ENCODE data around the gene DLG2. TPM values are rescaled to one million over a fixed set of nuclear protein-coding genes. Genes with fewer than 3 reads are reported as not detected.

DLG2 gene
- total and polyA plus RNA-seq, 7 donors, result 0.23 to 5.3 (median 3.4) TPM

DNA sequence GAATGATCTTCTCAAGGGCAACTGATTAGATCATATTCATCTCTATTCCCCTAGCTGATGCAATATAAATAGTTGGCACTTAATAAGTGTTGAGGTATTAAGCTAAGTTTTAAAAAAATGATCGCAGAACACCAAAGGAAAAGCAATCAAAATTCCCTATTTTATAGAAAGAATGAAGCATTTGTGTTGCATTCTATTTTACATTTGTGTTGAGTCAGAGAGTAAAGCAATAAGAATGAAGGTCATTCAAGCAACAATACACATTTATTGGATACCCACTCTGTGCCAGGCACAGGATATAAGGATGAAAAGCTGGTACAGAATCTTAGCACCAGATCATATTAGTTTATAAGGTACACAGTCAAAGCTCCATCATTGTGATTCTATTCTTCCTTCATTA is 1654.6 kb downstream of the DLG2 start:
- TF ChIP-seq, protein P1, sequence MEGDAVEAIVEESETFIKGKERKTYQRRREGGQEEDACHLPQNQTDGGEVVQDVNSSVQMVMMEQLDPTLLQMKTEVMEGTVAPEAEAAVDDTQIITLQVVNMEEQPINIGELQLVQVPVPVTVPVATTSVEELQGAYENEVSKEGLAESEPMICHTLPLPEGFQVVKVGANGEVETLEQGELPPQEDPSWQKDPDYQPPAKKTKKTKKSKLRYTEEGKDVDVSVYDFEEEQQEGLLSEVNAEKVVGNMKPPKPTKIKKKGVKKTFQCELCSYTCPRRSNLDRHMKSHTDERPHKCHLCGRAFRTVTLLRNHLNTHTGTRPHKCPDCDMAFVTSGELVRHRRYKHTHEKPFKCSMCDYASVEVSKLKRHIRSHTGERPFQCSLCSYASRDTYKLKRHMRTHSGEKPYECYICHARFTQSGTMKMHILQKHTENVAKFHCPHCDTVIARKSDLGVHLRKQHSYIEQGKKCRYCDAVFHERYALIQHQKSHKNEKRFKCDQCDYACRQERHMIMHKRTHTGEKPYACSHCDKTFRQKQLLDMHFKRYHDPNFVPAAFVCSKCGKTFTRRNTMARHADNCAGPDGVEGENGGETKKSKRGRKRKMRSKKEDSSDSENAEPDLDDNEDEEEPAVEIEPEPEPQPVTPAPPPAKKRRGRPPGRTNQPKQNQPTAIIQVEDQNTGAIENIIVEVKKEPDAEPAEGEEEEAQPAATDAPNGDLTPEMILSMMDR (IDR thresholded peaks at IDR 0.05), result no peak
- no peak for DNase-seq
- no peak for ATAC-seq
- no peaks in the 10 kb centered on the region for H3K4me1 ChIP-seq
- H3K27me3 ChIP-seq (ENCODE audit: insufficient read depth in 3 of 3, low read length in 2 of 3), result no peaks in the 10 kb centered on the region
- 97 to 98% (median 97%) methylated on average over 1 of the region's 1 CpG for WGBS, 3 donors
- no peak overlapping the region for H3K4me3 ChIP-seq
- intact Hi-C loops (cut with DNase I), result no loop called here
- H3K27ac ChIP-seq, result no peak overlapping the region
- no peaks in the 10 kb centered on the region for H3K36me3 ChIP-seq (ENCODE audit: insufficient read depth in 1 of 2, low read depth in 1 of 2)
- no peaks in the 10 kb centered on the region for H3K9me3 ChIP-seq

DNA sequence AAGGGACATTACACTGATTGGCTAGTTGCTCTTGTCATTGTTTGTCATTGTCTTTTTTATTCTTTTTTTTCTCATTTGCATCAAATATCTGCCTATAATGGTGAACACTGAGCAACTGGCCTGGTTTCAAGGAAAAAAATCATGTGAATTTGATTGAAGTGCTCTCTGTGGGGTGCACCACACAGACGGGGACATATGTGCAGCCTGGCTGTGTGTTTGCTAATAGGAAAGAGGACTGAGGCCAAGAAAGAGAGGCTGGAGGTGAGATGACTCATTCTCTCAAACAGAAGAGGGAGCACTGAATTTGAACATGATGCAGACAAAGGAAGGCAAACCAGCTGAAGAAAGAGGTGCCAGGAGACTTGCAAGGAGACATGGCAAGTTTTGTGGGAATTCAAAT is 1656.1 kb downstream of the DLG2 start:
- H3K27me3 ChIP-seq (ENCODE audit: insufficient read depth in 3 of 3, low read length in 2 of 3), result no peaks in the 10 kb centered on the region
- H3K4me1 ChIP-seq, result no peaks in the 10 kb centered on the region
- DNase-seq (no peak), ATAC-seq (no peak)
- WGBS, 3 donors, result 18 to 30% (median 22%) methylated on average over 1 of the region's 1 CpG
- H3K36me3 ChIP-seq (ENCODE audit: insufficient read depth in 1 of 2, low read depth in 1 of 2), result no peaks in the 10 kb centered on the region
- intact Hi-C loops (cut with DNase I), result no loop called here
- no peak overlapping the region for H3K27ac ChIP-seq
- TF ChIP-seq, protein P1 (IDR thresholded peaks at IDR 0.05), result no peak
- H3K4me3 ChIP-seq, result no peak overlapping the region
- no peaks in the 10 kb centered on the region for H3K9me3 ChIP-seq

DNA sequence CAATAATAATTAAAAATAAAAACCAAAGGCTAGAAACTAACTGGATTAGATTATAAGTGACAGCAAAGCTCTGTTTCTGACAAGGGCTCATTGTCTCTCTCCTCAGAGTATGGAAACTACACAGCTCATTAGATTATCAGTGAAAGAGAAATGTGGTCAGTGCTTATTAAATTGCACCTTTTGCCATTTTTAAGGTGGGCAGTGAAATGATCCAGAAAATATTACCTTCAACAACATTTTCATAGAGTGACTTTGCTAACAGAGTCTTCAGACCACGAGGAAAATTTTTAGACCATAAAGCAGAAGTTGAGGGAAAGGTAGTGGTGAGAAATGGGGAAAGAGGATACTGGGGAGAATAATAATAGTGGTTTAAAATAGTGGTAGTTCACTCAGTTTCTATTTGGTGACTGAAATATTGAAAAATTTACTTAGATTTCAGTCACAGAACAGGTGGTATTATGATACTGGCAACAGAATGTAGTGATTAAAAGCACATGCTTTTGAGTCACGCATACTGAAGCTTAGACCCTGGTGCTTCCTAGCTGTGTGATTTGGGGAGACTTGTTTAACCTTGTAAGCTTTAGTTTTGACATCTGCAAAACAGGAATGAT is 1657.0 kb downstream of the DLG2 start:
- H3K27me3 ChIP-seq (ENCODE audit: insufficient read depth in 3 of 3, low read length in 2 of 3), result no peaks in the 10 kb centered on the region
- intact Hi-C loops (cut with DNase I), result no loop called here
- no peaks in the 10 kb centered on the region for H3K9me3 ChIP-seq
- H3K36me3 ChIP-seq (ENCODE audit: insufficient read depth in 1 of 2, low read depth in 1 of 2), result no peaks in the 10 kb centered on the region
- DNase-seq, result no peak
- H3K27ac ChIP-seq, result no peak overlapping the region
- 66 to 80% (median 78%) methylated on average over 2 of the region's 2 CpGs for WGBS, 3 donors
- H3K4me3 ChIP-seq, result no peak overlapping the region
- H3K4me1 ChIP-seq, result no peaks in the 10 kb centered on the region
- no peak for ATAC-seq
- TF ChIP-seq, protein P1 (IDR thresholded peaks at IDR 0.05), result no peak

DNA sequence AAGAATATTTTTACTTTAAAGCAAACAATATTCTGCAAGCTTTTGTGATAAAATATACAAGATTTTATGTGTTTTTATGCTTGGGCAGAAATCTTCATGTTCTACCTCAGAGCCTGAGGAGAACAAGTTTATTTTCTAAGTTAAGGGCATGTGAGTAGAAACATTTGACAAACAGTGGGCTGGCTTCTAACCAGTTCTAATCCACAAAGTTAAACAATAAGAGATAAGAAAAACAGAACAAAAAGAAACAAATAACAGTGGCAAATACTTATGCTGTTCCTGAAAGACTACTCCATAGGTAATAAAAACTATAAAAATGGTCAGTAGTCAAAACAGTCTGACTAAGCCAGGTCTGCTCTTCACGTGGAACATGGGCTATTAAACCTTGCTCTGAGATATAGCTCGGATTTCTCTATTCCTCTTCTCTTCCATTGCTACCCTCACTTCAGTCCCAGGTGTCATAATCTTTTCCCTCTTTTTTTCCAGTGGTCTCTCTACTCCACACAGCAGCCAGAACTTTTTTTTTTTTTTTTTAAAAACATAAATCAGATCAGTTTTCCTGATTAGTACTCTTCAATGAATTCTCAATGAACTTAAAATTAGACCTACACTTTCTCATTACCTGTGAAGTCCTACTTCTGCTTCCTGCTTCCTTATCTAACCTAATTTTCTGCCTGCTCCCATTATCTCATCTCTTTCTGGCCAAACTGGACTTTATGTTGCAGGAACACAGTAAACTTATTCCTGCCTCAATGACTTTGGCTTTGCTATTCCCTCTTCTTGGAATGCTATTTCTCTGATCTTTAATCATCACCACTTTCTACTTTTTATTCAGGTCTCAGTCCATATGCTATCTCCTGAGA is 1669.9 kb downstream of the DLG2 start:
- no peaks in the 10 kb centered on the region for H3K27me3 ChIP-seq (ENCODE audit: insufficient read depth in 3 of 3, low read length in 2 of 3)
- no peak overlapping the region for H3K4me3 ChIP-seq
- ATAC-seq (no peak), DNase-seq (no peak)
- 37 to 40% (median 39%) methylated on average over 2 of the region's 2 CpGs for WGBS, 3 donors
- H3K4me1 ChIP-seq, result no peaks in the 10 kb centered on the region
- TF ChIP-seq, protein P1 (IDR thresholded peaks at IDR 0.05), result no peak
- H3K9me3 ChIP-seq, result no peaks in the 10 kb centered on the region
- no peak overlapping the region for H3K27ac ChIP-seq
- intact Hi-C loops (cut with DNase I), result no loop called here
- no peaks in the 10 kb centered on the region for H3K36me3 ChIP-seq (ENCODE audit: insufficient read depth in 1 of 2, low read depth in 1 of 2)
